KG1 (cell line): Measurements from ENCODE around the gene PDE9A.
"Not testable (repeated sequence)": the region's sequence is repeated elsewhere in the genome, so short reads cannot be mapped to it uniquely, and the experiment has no call there.

ENCODE experiments used
- DNase-seq: peaks from one replicate; lab custom pipeline; 2025; lab: John Stamatoyannopoulos, UW

PDE9A gene

GRCh38 chr21:42798106-42798505 lies 144.7 kb downstream of the PDE9A start:
- DNase-seq, result no peak

DNA sequence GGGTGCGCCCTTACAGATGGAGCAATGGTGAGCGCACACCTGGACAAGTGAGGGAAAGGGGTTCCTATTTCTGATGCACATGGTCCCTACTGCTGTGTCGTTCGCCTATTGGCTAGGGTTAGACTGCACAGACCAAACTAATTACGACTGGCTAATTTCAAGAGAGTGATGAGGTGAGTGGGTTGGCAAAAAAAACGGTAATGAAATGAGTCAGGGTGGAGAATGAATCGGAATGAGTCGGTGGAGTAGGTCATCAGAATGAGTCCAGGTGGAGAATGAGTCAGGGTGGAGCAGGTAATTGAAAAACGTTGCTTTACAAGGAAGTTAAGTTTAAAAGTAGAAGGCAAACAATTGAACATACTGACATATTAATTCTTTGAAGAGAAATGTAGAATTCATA lies 146.1 kb downstream of the PDE9A start:
- no peak for DNase-seq

DNA sequence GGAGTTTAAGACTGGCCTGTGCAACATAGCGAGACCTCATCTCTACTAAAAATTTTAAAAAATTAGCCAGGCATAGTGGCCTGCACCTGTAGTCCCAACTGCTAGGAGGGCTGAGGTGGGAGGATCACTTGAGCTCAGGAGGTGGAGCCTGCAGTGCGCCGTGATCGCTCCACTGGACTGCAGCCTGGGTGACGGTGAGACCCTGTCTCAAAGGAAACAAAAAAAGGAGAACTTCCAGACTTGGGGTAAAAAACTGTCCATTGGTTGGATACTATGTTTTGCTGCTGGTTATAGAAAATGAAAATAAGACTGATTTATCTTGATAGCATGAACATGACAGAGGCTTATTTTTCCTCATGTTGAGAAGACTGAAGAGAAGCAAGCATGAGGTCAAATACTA lies 146.5 kb downstream of the PDE9A start:
- DNase-seq, result no peak

GRCh38 chr21:42801616-42802015 lies 148.2 kb downstream of the PDE9A start:
- not testable (repeated sequence) for DNase-seq

DNA sequence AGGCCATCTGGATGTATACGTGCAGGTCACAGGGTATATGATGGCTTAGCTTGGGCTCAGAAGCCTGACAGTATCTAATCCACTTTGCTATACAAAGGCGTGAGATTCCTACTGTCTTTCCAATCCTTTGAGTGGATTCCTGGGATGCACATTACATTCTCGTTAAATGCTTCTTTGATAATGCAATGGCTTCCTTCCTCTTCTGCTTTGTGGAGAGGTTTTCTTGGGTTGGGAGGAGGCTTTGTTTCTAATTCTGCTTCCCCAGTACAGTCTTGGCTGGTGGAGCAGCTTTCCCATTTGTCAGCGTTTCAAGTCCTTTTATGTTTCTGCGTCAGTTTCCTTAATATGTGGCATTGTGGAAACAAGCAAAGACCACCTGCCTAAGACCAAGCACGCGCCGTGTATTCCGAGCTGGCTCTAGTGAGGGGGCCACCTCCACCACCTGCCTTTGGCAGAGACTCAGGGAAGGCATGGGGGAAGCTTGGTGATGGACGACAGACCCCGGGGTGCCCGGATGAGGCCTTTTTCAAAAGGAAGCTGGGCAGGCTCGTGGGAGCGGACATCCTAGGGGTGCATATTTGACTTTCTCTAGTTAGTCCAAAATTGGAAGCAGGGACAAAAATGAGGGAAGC lies 153.2 kb downstream of the PDE9A start:
- DNase-seq, result no peak

DNA sequence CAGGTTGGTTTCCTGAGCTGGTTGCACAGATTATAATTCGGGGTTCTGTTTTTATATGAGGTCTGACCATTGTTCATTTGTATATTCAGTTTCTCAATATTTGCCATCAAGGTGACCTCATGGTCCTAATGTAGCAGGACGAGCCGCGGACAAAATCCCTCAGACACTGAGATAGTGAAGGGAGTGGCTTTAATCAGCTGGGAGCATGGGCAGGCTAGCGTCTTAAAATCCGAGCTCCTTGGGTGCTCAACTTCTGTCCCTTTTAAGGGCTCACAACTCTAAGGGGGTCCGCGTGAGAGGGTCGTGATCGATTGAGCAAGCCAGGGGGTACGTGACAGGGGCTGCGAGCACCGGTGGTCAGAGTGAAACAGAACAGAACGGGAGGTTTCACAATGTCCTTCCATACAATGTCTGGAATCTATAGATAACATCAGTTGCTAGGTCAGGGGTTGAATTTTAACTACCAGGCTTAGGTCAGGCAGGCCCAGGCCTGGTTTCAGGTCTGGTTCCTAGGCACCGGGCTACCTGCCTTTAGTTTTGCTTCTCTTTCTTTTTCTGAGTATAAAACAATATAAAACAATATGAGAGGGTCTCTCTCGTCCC lies 154.0 kb downstream of the PDE9A start:
- DNase-seq, result not testable (repeated sequence)

DNA sequence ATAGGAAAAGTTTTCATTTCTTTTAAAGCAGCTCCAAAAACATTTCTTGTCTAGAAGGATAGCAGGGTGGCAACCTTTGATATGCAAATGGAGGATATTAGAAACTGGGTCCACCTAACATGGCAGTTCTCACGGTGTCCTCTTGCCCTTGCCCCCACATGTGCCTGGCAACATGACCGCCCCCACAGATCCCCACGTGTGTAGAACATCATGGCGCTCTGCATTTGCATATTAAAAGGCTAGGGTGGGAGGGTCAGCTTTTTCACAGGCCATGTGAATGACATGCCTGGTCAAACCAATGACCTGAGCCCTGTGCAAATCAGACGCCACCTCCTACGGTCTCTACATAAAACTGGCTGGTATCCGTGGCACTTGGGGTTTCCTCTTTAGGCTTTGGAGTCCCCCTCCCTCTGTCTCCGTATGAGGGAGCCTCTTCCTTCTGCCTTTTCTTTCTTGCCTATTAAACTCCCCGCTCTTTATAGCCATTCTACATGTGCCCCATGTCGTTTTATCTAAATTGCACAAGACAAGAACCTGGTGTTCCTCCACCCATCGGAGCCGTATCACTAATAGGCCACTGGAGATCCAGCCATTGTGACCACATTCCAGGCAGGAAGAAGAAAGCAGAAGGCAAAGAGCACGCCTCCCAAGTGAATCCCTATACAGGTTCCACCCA lies 154.7 kb downstream of the PDE9A start:
- DNase-seq, result no peak

DNA sequence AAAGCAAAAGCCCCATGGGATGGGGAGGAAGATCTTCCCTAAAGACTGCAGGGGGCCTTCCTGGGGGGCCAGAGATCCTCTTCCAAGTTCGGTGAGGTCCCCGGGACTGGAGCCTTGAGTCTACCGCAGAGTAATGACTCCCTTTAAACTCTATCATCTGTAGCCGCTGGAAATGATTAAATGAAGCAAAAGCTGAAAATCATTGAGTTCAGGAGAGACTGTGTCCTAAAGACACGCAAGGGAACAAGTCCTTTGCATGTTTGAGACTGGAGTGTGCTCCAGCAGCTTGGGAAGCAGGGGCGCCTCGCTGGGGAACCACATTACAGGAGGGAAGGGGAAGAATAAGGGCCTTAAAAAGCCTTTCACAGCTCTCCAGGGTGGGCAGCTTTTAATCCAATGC lies 155.8 kb downstream of the PDE9A start:
- no peak for DNase-seq

- DNase-seq, result no peak
Observed at GRCh38 chr21:42809577-42810475, 156.4 kb downstream of the PDE9A start.

GRCh38 chr21:42811960-42812359 lies 158.5 kb downstream of the PDE9A start:
- DNase-seq, result no peak

GRCh38 chr21:42812528-42813241 lies 159.3 kb downstream of the PDE9A start:
- DNase-seq, result not testable (repeated sequence)

GRCh38 chr21:42815217-42815616 lies 161.8 kb downstream of the PDE9A start:
- DNase-seq, result no peak

GRCh38 chr21:42818328-42818749 lies 164.9 kb downstream of the PDE9A start:
- no peak for DNase-seq

DNA sequence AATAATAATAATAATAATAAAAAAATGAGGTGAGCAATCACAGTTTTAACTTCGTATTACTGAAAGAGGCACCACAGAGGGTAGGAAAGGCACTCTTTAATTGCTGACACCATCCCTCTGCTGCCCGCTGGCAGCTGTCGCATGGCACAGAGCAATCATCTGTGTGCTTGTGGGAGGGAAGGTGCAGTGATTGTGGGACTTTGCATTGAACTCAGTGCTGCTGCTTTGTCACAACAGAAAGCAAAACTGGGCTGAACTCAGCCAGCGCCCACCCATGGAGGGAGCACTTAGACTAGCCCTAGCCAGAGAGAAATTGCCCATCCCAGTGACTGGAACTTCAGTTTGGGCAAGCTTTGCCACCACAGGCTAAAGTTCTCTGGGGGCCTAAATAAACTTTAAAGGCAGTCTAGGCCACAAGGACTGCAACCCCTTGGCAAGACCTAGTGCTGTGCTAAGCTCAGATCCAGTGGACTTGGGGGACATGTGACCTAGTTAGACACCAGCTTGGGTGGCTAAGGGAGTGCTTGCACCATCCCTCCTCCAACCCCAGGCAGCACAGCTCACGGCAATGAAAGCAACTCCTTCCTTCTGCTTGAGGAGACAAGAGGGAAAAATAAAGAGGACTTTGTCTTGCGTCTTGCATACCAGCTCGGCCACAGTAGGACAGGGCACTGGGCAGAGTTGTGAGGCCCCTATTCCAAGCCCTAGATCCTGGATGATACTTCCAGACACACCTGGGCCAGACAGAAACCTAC lies 166.6 kb downstream of the PDE9A start:
- DNase-seq, result no peak

GRCh38 chr21:42820616-42821465 lies 167.4 kb downstream of the PDE9A start:
- no peak for DNase-seq
